GM12878 (cell line): ENCODE measurements around the gene BBS12. TPM values are rescaled to one million over a fixed set of nuclear protein-coding genes. Genes with fewer than 3 reads are reported as not detected.

Experiments used
- BMI1 ChIP-seq: fragments of 450-650 bp; IDR thresholded peaks from 2 replicates; pipeline ENCODE4 v1.6.1; 2016; ENCODE audit warnings: mild to moderate bottlenecking, moderate library complexity, borderline replicate concordance
- CEBPB ChIP-seq, 2 experiments: fragments of 150-350 bp in 1 of 2; IDR thresholded peaks; 2 replicates each; pipeline ENCODE4 v1.6.1; 2012 to 2014; ENCODE audit warnings: low read depth in 2 of 2, low read length in 2 of 2, borderline replicate concordance in 1 of 2, inconsistent platforms in 1 of 2
- CHD2 ChIP-seq: IDR thresholded peaks from 2 replicates; pipeline ENCODE4 v1.6.1; 2011; ENCODE audit warnings: low read depth, low read length, improper control_type of control experiment, borderline replicate concordance
- CTCF ChIP-seq, 3 experiments: IDR thresholded peaks in 2 of 3; conservative IDR thresholded peaks in 1 of 3; 2 replicates each; pipeline ENCODE4 v1.5.1; 2011; ENCODE audit warnings: low read depth in 3 of 3, low read length in 3 of 3, mild to moderate bottlenecking in 3 of 3, control low read depth in 2 of 3, moderate library complexity in 2 of 3, inconsistent platforms in 1 of 3, mixed read lengths in 1 of 3; ENCODE audit not compliant: control insufficient read depth in 2 of 3, insufficient read depth in 1 of 3; ENCODE audit errors: extremely low read depth in 1 of 3
- EED ChIP-seq: sonication (generic); IDR thresholded peaks from 2 replicates; pipeline ENCODE4 v1.6.1; 2016; ENCODE audit warnings: antibody characterized with exemption, low read depth
- IKZF2 ChIP-seq, 2 experiments: fragments of 450-650 bp; IDR thresholded peaks; 2 replicates each; pipeline ENCODE4 v1.6.1; 2017; ENCODE audit warnings: mild to moderate bottlenecking in 2 of 2, moderate library complexity in 2 of 2
- IRF4 ChIP-seq: IDR thresholded peaks from 2 replicates; pipeline ENCODE4 v1.6.1; 2011; ENCODE audit warnings: low read depth, low read length
- LARP7 ChIP-seq: fragments of 450-650 bp; IDR thresholded peaks from 2 replicates; pipeline ENCODE4 v1.6.1; 2017; ENCODE audit warnings: mild to moderate bottlenecking
- MEF2B ChIP-seq: fragments of 450-650 bp; IDR thresholded peaks from 2 replicates; pipeline ENCODE4 v1.6.1; 2018; ENCODE audit warnings: mild to moderate bottlenecking, moderate library complexity; ENCODE audit not compliant: partially characterized antibody, poor library complexity, severe bottlenecking
- MTA2 ChIP-seq: fragments of 450-650 bp; IDR thresholded peaks from 2 replicates; pipeline ENCODE4 v1.6.1; 2016; ENCODE audit warnings: low read depth, mild to moderate bottlenecking, moderate library complexity
- NRF1 ChIP-seq: conservative IDR thresholded peaks from 2 replicates; pipeline ENCODE4 v1.6.1; 2011; ENCODE audit warnings: mild to moderate bottlenecking, low read depth, low read length, improper control_type of control experiment
- PAX5 ChIP-seq: IDR thresholded peaks from 2 replicates; pipeline ENCODE4 v1.6.1; 2011; ENCODE audit warnings: low read depth, low read length, borderline replicate concordance
- RELB ChIP-seq: fragments of 450-650 bp; IDR thresholded peaks from 2 replicates; pipeline ENCODE4 v1.6.1; 2017; ENCODE audit warnings: low read depth, mild to moderate bottlenecking, moderate library complexity
- SIN3A ChIP-seq: IDR thresholded peaks from 2 replicates; pipeline ENCODE4 v1.6.1; 2012; ENCODE audit warnings: low read depth, low read length, improper control_type of control experiment
- STAT1 ChIP-seq: fragments of 450-650 bp; conservative IDR thresholded peaks from 2 replicates; pipeline ENCODE4 v1.6.1; 2014; ENCODE audit warnings: antibody characterized with exemption, mild to moderate bottlenecking
- TCF7 ChIP-seq: IDR thresholded peaks from 2 replicates; pipeline ENCODE4 v1.6.1; 2014; ENCODE audit warnings: antibody characterized with exemption, borderline replicate concordance
- ZBTB33 ChIP-seq: fragments of 450-650 bp; IDR thresholded peaks from 2 replicates; pipeline ENCODE4 v1.6.1; 2017; ENCODE audit warnings: mild to moderate bottlenecking
- ZBTB40 ChIP-seq: fragments of 450-650 bp; IDR thresholded peaks from 2 replicates; pipeline ENCODE4 v1.6.1; 2016; ENCODE audit warnings: mild to moderate bottlenecking, moderate library complexity, borderline replicate concordance
- polyA plus RNA-seq, 11 experiments: library from polyadenylated mRNA; depleted of rRNA in 4 of 11; unstranded in 6 of 11; stranded (reverse) in 5 of 11; fragments of >200 nt; fragmentation: Nextera tagmentation in 4 of 11; fragmentation: Illumina TruSeq in 1 of 11; extraction: Ambion mirVana in 4 of 11; extraction: Trizol in 1 of 11; gene quantifications; 1 replicate in 1 of 11; 2 replicates in 10 of 11; pipeline versions ENCODE4 v1.2.1 to v1.2.3, GENCODE V29; 2011 to 2016; ENCODE audit warnings: inconsistent platforms in 2 of 11, missing spikeins in 2 of 11, low read depth in 1 of 11
- total RNA-seq, 4 experiments: library from RNA; depleted of rRNA in 3 of 4; stranded (reverse); fragments of >200 nt in 3 of 4; fragmentation: Illumina TruSeq in 1 of 4; extraction: Trizol in 1 of 4; gene quantifications; 2 replicates each; pipeline versions ENCODE4 v1.2.1 to v1.2.3, GENCODE V29; 2013 to 2021

BBS12 gene
- total and polyA plus RNA-seq, 10 of the 15 experiments (the other 5 are each of a cell fraction or from before 2014, with no cell fraction given), result 0.15 to 0.63 (median 0.42) TPM

GRCh38 chr4:122762520-122762919, 30.0 kb downstream of the BBS12 start (continued):
- TF ChIP-seq MEF2B, result peak; percentile 69
- TF ChIP-seq ZBTB33, result no peak
- TF ChIP-seq IKZF2 (IDR thresholded peaks at IDR 0.05), result peak; percentile 71 to 83; a peak in 3 of 4 replicates
- TF ChIP-seq RELB, result peak; percentile 52; the same call in 1 of the 2 replicates
- TF ChIP-seq NRF1, result no peak
- TF ChIP-seq CTCF (IDR thresholded peaks at IDR 0.05 in 2 of 3, conservative IDR thresholded peaks at IDR 0.05 in 1 of 3; ENCODE audit: control insufficient read depth in 2 of 3, extremely low read depth in 1 of 3, insufficient read depth in 1 of 3, low read depth in 3 of 3, low read length in 3 of 3), result no peak
- no peak for TF ChIP-seq CHD2
- peak; percentile 49; the same call in 1 of the 2 replicates for TF ChIP-seq PAX5
- no peak for TF ChIP-seq LARP7
- TF ChIP-seq CEBPB (IDR thresholded peaks at IDR 0.05; ENCODE audit: borderline replicate concordance in 1 of 2, low read depth in 2 of 2, low read length in 2 of 2), result no peak
- peak; percentile 50; the same call in 1 of the 2 replicates for TF ChIP-seq MTA2
- TF ChIP-seq TCF7, result no peak
- TF ChIP-seq EED, result no peak
- TF ChIP-seq BMI1, result no peak
- TF ChIP-seq IRF4, result no peak
- TF ChIP-seq ZBTB40, result no peak
- no peak for TF ChIP-seq SIN3A
- TF ChIP-seq STAT1, result no peak
